Endodermal cell (in vitro differentiated cells): ENCODE results near the gene DFFB. TPM values are rescaled to one million over a fixed set of nuclear protein-coding genes. Genes with fewer than 3 reads are reported as not detected.

Source experiments
- DNase-seq: peaks from one replicate; pipeline ENCODE4 v3.0.0-alpha.2; 2017
- H3K27ac ChIP-seq: 2 replicates; pipeline ENCODE4 v1.5.1; 2013; ENCODE audit warnings: mild to moderate bottlenecking, low read depth, low read length, moderate library complexity
- H3K27me3 ChIP-seq: 2 replicates; pipeline ENCODE4 v1.6.1; 2013; ENCODE audit warnings: mild to moderate bottlenecking, low read length, moderate library complexity; ENCODE audit not compliant: insufficient read depth, control insufficient read depth, poor library complexity, severe bottlenecking
- H3K36me3 ChIP-seq: 2 replicates; pipeline ENCODE4 v1.7.0; 2013; ENCODE audit warnings: mild to moderate bottlenecking, low read length, moderate library complexity; ENCODE audit not compliant: control insufficient read depth, insufficient read depth
- H3K4me1 ChIP-seq: one replicate; pipeline ENCODE4 v1.7.0; 2013; ENCODE audit warnings: low read length; ENCODE audit not compliant: control insufficient read depth, insufficient read depth
- H3K4me3 ChIP-seq: 2 replicates; pipeline ENCODE4 v1.5.1; 2013; ENCODE audit warnings: mild to moderate bottlenecking, low read length, moderate library complexity
- H3K9ac ChIP-seq: 2 replicates; pipeline ENCODE4 v1.6.1; 2013; ENCODE audit warnings: mild to moderate bottlenecking, low read length, moderate library complexity; ENCODE audit not compliant: poor library complexity, severe bottlenecking; ENCODE audit errors: extremely low read depth
- H3K9me3 ChIP-seq: 2 replicates; pipeline ENCODE4 v1.6.1; 2013; ENCODE audit warnings: mild to moderate bottlenecking, low read length, moderate library complexity; ENCODE audit not compliant: control insufficient read depth
- H3K27ac Mint-ChIP-seq: 2 replicates; pipeline ENCODE4 v1.8.0; 2020; ENCODE audit warnings: mixed read lengths
- H3K27me3 Mint-ChIP-seq: 2 replicates; pipeline ENCODE4 v1.8.0; 2021; ENCODE audit warnings: mild to moderate bottlenecking, mixed read lengths; ENCODE audit not compliant: insufficient read depth
- H3K36me3 Mint-ChIP-seq: 2 replicates; pipeline ENCODE4 v1.8.0; 2020; ENCODE audit warnings: low read depth, mixed read lengths
- H3K4me1 Mint-ChIP-seq: 2 replicates; pipeline ENCODE4 v1.8.0; 2020; ENCODE audit warnings: mixed read lengths
- H3K4me3 Mint-ChIP-seq: 2 replicates; pipeline ENCODE4 v1.8.0; 2020; ENCODE audit warnings: mild to moderate bottlenecking, moderate library complexity, mixed read lengths
- H3K9me3 Mint-ChIP-seq: 2 replicates; pipeline ENCODE4 v1.8.0; 2020; ENCODE audit warnings: mild to moderate bottlenecking, mixed read lengths
- CTCF ChIP-seq: fragments of 200-600 bp; sonication (generic); conservative IDR thresholded peaks from 2 replicates; pipeline ENCODE4 v1.5.0; 2021; ENCODE audit warnings: antibody characterized with exemption, mild to moderate bottlenecking
- WGBS, 2 experiments: methylation state at CpG; one replicate each; pipeline versions ENCODE4 v1.1.5 to v1.1.7; 2013; ENCODE audit warnings: missing lambda C conversion rate in 2 of 2, mixed read lengths in 1 of 2; ENCODE audit not compliant: insufficient coverage in 1 of 2, insufficient read length in 1 of 2; 5-methylcytosine and 5-hydroxymethylcytosine counted together
- total RNA-seq, 2 donors: library from RNA; stranded (reverse); fragmentation: NEBNext Ultra II Directional in 1 of 2; extraction: Animal tissue kit (Norgen Biotek cat#: 25700) in 1 of 2; gene quantifications; 2 replicates in 1 of 2; 3 replicates in 1 of 2; pipeline ENCODE4 v1.2.1, GENCODE V29; 2021

The DFFB gene
- total RNA-seq, 2 donors from 2014 or later = 7.2 to 7.6 TPM

DNA sequence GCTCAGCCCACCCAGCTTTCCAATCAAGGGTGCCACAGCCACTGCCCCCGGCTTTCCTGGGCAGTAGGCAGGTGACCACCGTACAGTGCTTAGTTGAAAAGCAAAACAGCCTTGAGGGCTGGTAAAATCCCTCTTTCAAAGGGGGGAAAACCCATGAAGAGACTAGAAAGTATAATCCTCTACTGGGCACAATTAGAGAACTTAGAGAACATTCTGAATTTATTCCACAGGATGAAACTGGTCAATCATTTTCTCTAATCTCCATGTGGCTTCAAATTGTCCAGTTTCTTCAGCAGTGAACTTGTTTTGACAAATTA is 45.7 kb upstream of the DFFB start:
- Mint-ChIP-seq H3K27me3 (no peaks in the 10 kb centered on the region), H3K4me3 (no peak overlapping the region), H3K36me3 (peaks cover 16% of the 10 kb centered on the region), H3K27ac (no peak overlapping the region), H3K4me1 (no peaks in the 10 kb centered on the region), H3K9me3 (peaks cover 34% of the 10 kb centered on the region)
- Histone ChIP-seq H3K27ac (no peak overlapping the region), H3K4me1 (no peaks in the 10 kb centered on the region), H3K9me3 (peaks cover 14% of the 10 kb centered on the region), H3K27me3 (no peaks in the 10 kb centered on the region), H3K9ac (no peak overlapping the region), H3K4me3 (no peak overlapping the region), H3K36me3 (no peaks in the 10 kb centered on the region)
- DNase-seq = no peak
- no peak for TF ChIP-seq CTCF
- WGBS, 2 experiments = 33 to 73% methylated on average over 1 to 2 of the region's 2 CpGs

- no peak for TF ChIP-seq CTCF
- Histone ChIP-seq H3K36me3 (peaks cover 3% of the 10 kb centered on the region), H3K4me1 (no peaks in the 10 kb centered on the region), H3K9me3 (no peaks in the 10 kb centered on the region), H3K27ac (no peak overlapping the region), H3K27me3 (no peaks in the 10 kb centered on the region), H3K9ac (no peak overlapping the region), H3K4me3 (no peak overlapping the region)
- H3K27ac Mint-ChIP-seq = no peak overlapping the region
- H3K27me3 Mint-ChIP-seq = no peaks in the 10 kb centered on the region
- peaks cover 19% of the 10 kb centered on the region for H3K36me3 Mint-ChIP-seq
- no peaks in the 10 kb centered on the region for H3K4me1 Mint-ChIP-seq
- H3K4me3 Mint-ChIP-seq = no peak overlapping the region
- no peak for DNase-seq
- peaks cover 14% of the 10 kb centered on the region for H3K9me3 Mint-ChIP-seq
- WGBS, 2 experiments = 93% methylated on average over 2 of the region's 2 CpGs; no CpG with 5 or more reads in 1 of the 2 experiments
Observed at GRCh38 chr1:3814065-3814464, 43.2 kb upstream of the DFFB start.

DNA sequence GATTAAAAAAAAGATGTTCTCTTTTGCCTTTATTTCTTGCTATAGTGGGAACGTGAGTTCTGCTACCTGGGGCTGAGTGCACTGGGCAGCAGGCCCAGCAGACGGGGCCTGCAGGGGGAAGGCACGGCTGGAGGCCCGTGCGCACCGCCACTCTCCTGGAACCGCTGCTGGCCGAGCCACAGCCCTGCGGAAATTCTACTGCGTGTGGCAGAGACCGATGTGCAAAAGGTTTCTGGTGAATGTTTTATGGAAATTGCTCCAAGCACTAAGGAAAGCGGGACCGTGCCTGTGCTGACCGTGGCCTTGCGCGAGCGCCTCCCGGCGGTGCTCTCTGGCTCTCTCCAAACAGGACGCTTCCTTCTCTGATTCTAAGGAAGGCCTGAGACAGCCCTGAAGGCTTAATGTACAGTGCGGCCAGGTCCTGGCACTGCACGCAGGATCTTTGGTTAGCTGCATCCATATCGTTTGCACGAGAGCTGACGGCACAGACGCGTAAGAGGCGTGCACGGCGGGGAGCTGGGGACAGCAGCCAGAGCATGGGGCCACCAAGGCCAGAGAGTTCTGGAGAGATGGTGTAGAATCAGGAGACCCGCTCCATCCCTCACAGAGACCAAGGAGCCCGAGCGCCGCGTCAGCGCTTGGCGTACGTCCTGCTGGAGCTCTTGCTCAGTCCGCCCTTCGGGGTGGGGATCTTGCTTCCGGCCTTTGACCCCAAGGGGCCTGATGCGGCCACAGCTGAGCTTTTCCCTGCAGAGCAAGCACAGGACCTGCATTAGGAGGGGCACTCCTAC is 42.3 kb upstream of the DFFB start:
- H3K4me1 ChIP-seq = no peaks in the 10 kb centered on the region
- no peak overlapping the region for H3K9ac ChIP-seq
- no peak overlapping the region for H3K27ac ChIP-seq
- H3K27ac Mint-ChIP-seq = no peak overlapping the region
- H3K27me3 Mint-ChIP-seq = no peaks in the 10 kb centered on the region
- peaks cover 26% of the 10 kb centered on the region for H3K36me3 Mint-ChIP-seq
- 94 to 95% methylated on average over 34 to 42 of the region's 42 CpGs for WGBS, 2 experiments
- H3K27me3 ChIP-seq = no peaks in the 10 kb centered on the region
- no peak for TF ChIP-seq CTCF
- DNase-seq = no peak
- H3K9me3 Mint-ChIP-seq = peaks cover 8% of the 10 kb centered on the region
- H3K4me1 Mint-ChIP-seq = no peaks in the 10 kb centered on the region
- H3K9me3 ChIP-seq = no peaks in the 10 kb centered on the region
- no peak overlapping the region for H3K4me3 ChIP-seq
- no peak overlapping the region for H3K4me3 Mint-ChIP-seq
- H3K36me3 ChIP-seq = peaks cover 5% of the 10 kb centered on the region
